HG03175 (cell line): ENCODE measurements around the gene SCAMP4.

ENCODE experiments used
- ATAC-seq: cut with Tn5 transposase; IDR thresholded peaks from one replicate; pipeline ENCODE4 v1.9.1; 2021; ENCODE audit warnings: mild to moderate bottlenecking, moderate library complexity; ENCODE audit not compliant: unreplicated experiment

The SCAMP4 gene

GRCh38 chr19:1912760-1913505, 7.7 kb downstream of the SCAMP4 start:
- no peak for ATAC-seq

- no peak for ATAC-seq
These were observed 8.8 kb downstream of the SCAMP4 start for GRCh38 chr19:1913781-1914577.

DNA sequence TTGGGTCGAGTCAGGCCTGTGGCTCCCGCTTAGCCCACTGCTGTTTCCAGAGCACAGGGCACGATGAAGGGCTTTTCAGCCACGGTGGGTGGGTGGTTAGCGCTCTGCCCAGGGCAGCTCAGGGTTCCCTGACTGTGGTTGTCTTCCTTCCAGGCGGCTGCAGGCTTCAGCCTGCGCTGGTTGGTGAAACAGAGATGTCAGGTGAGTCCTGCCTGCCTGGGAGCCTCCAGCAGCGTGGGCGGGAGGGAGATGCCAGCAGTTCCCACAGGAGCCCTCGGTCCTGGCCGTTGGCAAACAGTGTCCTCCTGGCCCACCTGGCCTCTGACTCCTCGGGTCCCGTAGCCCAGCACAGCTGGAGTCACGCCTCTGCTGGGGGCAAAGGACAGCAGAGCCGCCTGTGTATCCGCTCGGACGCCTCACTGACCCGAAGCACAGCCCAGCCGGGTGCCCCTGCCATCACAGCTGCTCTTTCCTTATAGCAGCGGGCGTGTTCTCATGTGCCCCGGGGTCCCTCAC, 9.7 kb downstream of the SCAMP4 start:
- no peak for ATAC-seq

DNA sequence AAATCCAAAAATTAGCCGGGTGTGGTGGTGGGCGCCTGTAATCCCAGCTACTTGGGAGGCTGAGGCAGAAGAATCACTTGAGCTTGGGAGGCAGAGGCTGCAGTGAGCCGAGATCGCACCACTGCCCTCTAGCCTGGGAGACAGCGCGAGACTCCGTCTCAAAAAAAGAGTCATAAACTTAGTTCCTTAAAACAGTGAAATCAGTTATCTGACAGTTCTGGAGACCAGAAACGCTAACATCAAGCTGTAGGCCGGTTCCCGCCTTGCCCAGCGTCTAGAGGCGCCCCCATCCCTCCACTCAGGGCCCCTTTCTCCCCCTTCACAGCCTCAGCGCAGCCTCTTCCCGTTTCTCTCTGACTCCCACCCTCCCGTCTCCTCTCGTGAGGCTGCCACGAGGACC, 11.9 kb downstream of the SCAMP4 start:
- ATAC-seq, result no peak

- no peak for ATAC-seq
These were observed 12.7 kb downstream of the SCAMP4 start for GRCh38 chr19:1917926-1918325.

- no peak for ATAC-seq
These were observed 13.8 kb downstream of the SCAMP4 start for GRCh38 chr19:1918975-1919374.

DNA sequence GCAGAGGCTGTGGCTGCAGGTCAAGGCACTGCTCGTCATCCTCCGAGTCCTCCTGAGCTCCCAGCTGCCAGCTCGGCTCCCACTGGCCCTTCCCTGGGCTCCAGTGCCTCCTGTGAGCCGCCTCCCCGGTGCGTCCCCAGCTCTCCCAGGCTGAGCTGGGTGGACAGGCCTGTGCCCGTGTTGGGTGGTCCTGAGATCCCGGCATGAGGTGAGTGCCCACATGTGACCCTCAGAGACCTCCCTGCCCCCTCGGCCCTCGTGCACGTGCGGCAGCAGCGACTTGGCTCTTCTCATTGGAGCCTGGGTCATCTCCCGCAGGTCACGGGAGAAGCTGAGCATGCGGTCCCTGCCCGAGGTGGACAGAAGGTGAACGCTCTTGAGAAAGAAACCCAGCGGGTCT, 15.4 kb downstream of the SCAMP4 start:
- ATAC-seq, result no peak

GRCh38 chr19:1921326-1921725, 16.1 kb downstream of the SCAMP4 start:
- ATAC-seq, result no peak

- no peak for ATAC-seq
These were observed 16.6 kb downstream of the SCAMP4 start for GRCh38 chr19:1921825-1922224.

DNA sequence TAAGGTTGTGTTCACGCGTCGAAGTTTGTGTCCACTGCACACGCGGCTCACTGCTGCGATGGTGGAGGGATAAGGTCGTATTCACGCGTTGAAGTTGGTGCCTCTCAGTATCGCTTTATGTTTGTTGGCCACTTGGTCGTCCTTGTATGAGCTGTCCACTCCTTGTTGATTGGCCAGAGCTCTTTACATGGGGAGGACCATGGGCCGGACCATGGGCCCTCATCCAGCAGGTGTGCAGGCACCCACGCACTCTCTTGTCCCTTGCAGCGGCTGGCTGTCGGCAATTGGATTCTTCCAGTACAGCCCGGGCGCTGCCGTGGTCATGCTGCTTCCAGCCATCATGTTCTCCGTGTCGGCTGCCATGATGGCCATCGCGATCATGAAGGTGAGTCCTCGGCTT, 17.6 kb downstream of the SCAMP4 start:
- no peak for ATAC-seq

DNA sequence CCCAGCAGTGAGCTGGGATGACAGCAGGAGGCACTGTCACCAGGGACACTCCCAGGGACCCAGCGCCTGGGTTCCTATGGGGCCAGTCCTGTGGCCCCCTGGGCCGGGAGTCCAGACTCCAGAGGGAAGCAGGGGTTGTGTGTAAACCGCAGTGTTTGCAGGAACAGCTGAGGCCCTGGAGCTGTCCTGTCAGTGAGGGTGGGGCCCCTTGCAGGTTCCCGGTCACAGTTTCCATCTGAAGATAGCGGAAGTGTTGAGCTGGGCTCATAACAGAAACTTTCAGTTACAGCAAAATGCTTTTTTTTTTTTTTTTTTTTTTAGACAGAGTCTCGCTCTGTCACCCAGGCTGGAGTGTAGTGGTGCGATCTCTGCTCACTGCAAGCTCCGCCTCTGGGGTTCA, 18.1 kb downstream of the SCAMP4 start:
- ATAC-seq, result no peak

DNA sequence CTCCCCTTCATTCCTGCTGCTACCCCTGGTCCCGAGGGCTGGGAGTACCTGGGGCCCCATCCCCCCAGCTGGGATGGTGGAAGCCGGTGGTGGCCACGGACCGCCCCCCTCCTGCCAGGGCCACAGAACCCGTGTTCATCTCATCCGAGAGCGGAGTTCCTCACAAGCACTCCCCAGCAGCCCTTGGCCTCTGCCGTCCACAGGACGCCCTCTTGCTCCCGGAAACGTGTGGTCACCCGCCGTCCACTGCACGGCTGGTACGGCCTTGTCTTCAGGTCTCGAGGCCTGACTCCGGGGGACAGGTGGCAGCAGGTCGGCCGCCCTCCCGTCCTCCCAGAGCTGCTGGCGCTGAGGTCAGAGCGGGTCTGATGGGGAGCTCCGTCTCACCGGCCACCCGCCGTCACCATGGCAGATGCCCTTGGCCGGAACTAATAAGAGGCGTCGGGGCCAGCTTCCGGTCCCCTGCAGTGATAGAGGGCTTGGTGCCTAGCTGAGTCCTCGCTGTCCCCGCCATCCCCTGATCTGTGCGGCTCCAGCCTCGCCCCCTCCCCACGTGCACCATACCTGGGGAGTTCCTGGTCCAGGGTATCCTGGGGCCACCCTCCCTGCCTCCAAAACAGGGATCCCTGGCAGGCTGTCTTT, 19.2 kb downstream of the SCAMP4 start:
- no peak for ATAC-seq

GRCh38 chr19:1925544-1925943, 20.3 kb downstream of the SCAMP4 start:
- ATAC-seq, result no peak

GRCh38 chr19:1929021-1929742, 24.0 kb downstream of the SCAMP4 start:
- peak; percentile 56 for ATAC-seq

- no peak for ATAC-seq
These were observed 26.2 kb downstream of the SCAMP4 start for GRCh38 chr19:1931445-1931844.

GRCh38 chr19:1932395-1932794, 27.2 kb downstream of the SCAMP4 start:
- ATAC-seq, result no peak

GRCh38 chr19:1933244-1933643, 28.0 kb downstream of the SCAMP4 start:
- ATAC-seq, result no peak

GRCh38 chr19:1933942-1934341, 28.7 kb downstream of the SCAMP4 start:
- ATAC-seq, result no peak

DNA sequence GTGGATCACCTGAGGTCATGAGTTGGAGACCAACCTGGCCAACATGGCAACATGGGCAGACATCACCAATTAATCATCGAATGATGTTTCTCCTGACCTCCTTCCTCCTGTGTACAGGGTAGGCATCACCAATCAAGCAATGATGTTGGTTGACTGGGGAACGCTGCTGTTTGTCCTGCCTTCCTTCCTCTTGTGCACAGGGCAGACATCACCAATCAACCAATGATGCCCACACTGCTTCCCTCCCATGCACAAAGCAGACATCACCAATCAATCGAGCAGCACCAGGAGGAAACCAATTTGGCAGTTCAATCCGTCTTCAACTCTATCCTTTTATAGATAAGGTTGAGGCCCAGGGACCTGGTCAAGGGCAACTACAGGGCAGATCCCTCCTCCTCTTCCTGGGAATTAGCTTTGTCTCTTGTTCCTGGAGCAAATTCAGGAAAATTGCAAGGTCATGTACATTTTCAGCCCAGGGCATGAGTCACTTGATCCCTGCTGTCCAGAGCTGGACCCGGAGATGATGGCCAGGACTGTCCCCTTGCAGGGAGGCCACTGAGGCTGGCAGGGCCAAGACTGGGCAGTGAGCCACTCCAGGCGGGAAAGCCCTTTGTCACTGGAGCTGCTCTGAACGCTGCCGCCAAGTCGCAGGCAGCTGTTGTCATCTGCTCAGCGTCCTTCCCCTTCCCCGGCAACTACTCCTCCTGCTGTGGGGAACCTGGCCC, 30.4 kb downstream of the SCAMP4 start:
- no peak for ATAC-seq

DNA sequence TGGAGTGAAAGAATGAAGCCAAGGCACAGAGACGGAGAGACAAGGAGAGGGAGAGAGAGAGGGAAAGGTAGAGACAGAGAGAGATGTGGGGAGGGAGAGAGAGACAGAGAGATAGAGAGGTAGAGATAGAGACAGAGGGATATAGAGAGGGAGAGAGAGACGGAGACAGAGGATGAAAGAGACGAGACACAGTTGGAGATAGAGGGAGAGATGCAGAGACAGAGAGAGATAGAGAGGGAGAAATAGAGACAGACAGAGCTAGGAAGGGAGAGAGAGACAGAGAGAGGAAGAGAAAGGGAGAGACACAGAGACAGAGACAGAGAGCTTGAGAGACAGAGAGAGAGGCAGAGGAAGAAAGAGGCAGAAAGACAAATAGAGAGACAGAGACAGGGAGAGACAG, 31.2 kb downstream of the SCAMP4 start:
- ATAC-seq, result no peak
